Activated naive CD8-positive, alpha-beta T cell treated with anti-CD3 and anti-CD28 coated beads, Interleukin-2, amount 50 U/mL, for 16 hours (primary cell): Measurements from ENCODE around the gene BCR.

Experiments
- DNase-seq: peaks from one replicate; pipeline ENCODE4 v3.0.0-alpha.2; 2020; ENCODE audit warnings: low read depth, low spot score

BCR gene

DNA sequence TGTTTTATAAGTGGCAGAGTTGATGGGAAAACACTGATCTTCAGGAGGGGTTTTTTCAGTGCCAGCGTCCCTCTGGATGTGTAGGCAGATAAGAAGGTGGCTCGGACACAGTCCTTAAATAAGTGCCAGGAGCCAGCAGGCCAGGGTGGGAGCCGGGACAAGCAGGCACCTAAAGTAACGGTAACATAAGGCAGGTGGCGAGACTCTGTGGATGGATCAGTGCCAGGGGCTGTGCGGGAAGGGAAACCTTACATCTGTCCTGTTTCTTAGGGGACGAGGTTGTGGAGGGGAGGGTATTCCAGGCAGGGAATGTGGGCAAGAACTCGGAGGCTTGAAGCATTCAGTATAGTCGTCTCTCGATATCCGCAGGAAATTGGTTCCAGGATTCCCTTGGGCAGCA, 15.9 kb downstream of the BCR start:
- DNase-seq, result no peak

DNA sequence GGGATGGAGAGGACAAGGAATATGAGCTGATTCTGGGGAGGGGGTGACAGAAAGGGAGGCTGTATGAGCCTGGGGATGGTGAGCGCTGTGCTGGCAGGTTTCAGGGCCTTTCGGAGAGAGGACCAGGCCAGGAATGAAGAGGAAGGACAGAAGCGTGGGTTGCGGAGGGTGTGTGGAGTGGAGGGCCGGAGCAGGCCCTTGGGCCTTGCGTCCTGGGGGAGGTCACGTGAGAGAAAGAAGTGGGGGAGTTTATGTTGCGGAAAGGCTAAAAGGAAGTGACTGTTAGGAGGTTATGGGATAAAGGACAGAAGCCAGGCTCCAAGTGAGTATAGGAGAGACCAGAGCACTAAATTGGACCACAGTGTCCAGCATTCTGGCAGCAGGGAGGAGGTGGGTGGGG, 17.5 kb downstream of the BCR start:
- no peak for DNase-seq

DNA sequence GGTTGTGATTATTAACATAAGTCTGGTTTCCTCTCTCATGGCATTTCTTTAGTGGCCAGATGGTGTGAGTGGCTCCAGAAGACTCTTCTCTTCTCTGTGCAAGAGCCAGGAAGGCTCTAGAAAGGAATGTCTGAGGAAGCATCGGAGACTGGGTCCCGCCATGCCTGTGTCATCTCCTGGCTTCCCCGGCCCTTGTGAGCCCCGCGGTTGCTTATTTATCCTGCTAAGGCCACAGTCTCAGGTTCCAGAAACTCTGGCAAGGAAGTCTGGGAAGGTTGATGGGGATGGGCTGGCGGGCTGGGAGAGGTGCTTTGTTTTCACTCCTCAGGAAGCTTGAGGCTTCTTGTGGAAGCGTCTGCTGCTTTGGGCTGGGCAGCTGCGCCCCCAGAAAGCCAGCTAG, 18.9 kb downstream of the BCR start:
- no peak for DNase-seq

DNA sequence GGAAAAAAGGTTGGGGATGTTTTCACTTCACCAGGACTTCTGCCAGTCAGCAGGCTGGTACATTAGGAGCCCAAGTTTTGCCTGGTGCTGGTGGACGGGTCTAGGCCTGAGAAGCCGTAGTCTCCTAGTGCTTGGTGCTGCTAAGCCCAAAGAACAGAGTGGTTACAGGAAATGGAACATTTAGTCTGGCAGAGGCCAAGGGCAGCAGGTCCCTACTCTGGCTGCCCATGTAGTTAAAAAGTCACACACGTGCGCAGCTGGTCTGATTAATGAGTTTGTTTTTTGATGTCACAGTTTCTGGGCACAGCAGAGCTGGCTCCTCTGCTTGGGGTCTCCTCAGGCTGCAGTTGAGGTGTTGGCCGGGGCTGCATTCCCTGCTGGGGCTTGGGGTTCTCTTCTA, 20.6 kb downstream of the BCR start:
- DNase-seq, result no peak

DNA sequence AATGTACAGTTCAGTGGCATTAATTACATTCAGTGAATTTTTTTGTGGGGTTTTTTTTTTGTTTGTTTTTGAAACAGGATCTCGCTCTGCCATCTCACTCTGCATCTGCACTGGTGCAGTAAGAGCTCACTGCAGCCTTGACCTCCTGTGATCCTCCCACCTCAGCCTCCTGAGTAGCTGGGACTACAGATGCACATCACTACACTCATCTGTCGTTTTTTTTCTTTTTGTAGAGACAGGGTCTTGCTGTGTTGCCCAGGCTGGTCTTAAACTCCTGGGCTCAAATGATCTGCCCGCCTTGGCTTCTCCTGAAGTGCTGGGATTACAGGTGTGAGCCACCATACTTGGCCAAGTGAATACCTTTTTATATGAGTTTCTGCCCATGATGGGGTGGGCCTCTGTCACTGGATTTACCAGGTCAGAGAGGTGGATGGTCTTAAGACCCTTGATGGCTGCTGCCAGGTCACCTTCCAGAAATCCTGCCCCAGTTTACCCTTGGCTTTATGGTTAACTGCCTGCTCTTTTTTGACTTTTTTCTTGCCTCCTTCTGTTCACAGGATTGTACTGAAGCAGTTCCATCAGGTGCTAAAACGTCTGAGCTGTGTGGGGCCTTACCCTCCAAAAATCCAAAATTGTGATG, 22.6 kb downstream of the BCR start:
- no peak for DNase-seq

DNA sequence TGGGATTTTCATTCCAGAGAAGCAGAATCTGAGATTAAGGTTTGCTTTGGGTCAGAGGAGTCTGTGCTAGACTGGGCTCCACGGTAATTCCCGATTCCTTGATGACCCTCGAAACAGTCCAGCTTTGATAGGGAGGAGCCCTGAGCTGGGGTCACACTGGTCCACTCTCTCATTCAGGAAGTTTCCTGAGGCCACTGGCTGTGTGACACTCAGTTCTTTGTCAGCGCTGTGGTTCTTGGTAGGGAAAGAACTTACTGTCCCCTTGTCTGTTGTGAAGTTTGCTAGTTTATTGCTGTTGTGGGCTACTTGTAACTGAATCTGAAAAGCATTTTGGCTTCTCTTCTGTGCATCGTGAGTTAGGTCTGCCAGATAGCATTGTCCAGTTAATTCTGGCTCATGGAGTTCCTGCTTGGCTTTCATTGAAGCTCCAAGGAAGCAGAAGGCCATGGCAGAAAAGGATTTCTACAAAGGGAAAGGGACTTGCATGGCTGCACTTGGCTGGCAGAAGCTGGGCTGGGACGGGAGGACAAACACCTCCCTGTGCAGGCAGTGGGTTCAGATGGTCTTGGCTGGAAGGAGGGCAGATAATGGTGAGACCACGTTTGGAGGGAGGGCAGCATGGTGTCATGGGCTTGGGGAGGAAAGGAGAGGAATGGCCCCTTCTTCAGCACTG, 23.3 kb downstream of the BCR start:
- no peak for DNase-seq

DNA sequence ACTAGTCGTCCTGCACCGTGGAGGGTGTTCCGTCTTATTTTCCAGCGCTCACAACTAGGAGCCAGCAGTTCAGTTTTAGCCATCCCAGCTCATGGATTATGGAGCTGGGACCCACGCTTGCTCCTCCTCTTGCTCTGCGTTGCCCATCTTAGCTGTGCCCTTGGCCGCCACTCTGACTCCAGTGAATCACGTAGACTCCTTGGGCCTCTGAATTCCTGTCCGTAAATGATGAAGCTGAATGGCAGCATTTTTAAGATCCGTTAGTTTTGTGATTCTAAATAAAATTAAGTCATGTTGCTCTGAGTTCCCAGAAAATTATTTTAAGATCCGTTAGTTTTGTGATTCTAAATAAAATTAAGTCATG, 23.8 kb downstream of the BCR start:
- no peak for DNase-seq

DNA sequence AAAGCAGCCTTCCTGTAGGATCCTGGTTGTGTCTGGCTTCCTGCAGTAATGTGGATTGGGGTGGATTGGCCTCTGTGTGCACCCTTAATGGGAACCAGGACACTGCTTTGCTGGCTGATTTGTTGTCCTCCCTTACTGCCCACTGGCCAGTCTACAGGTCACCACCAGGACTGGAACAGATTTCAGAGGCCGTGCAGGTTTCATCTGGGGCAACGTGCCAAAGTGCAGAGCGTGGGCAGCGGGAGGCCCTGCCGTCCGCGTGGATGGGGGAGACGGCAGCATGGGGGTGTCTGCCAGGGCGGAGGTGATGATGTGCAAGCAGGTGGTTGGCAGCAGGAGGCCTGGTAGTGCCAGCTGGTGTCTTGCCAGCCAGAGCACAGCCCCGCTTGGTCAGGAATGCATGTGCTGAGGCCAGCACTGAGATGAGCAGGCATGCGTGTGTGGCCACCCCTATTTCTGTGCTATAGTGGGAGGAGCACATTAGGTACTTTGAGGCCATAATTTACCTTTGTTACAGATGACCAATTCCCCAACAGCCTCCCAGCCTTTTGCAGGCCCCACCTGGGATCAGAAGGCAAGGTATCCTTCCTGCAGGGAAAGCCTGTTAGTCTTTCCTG, 24.3 kb downstream of the BCR start:
- DNase-seq, result no peak

DNA sequence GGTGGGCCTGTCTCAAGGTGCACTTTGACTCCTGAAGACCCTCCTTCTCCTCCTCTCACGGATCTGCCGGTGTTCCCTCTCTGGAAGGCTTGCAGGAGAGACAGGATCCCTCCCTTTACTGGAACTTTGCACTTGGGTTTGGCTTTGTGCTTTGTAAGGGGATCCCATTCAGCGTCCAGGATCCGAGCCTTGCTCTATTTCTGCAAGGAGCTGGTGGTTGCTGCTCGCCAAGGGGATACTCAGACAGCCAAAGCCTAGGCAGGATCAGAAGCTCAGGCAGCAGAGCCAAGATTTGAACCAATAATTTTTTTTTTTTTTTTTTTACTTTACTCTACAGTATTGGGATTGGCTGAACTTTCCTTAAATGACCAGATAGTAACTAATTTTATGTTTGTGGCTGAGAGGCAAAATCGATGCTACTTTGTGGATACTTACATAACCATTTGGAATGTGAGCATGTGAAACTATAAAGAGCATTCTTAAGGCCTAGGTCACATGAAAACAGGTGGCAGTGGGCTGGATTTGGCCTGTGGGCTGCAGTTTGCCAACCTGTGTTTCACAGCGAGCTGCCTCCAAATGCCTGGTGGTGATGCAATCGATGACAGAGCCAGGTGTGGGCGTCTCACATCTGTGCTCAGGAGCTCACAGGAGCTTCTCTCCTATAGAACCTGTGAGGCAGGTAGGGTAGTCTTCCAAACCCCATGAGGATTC, 25.2 kb downstream of the BCR start:
- DNase-seq, result no peak

DNA sequence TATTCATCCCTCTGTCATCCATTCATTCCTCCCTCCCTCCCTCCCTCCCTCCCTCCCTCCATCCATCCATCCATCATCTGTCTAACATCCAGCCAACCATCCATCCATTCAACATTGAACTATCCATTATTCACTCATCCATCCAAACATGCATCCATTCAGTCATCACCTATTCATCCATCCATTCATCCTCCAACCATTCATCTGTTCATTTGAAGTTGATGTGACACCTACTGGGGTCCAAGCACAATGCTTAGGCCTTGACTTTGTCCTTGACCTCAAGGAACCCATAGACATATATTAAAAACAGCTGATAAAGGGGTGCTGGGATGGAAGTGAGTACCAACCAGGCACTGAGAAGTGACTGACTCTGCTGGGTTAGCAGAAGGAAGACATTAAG, 26.6 kb downstream of the BCR start:
- no peak for DNase-seq

DNA sequence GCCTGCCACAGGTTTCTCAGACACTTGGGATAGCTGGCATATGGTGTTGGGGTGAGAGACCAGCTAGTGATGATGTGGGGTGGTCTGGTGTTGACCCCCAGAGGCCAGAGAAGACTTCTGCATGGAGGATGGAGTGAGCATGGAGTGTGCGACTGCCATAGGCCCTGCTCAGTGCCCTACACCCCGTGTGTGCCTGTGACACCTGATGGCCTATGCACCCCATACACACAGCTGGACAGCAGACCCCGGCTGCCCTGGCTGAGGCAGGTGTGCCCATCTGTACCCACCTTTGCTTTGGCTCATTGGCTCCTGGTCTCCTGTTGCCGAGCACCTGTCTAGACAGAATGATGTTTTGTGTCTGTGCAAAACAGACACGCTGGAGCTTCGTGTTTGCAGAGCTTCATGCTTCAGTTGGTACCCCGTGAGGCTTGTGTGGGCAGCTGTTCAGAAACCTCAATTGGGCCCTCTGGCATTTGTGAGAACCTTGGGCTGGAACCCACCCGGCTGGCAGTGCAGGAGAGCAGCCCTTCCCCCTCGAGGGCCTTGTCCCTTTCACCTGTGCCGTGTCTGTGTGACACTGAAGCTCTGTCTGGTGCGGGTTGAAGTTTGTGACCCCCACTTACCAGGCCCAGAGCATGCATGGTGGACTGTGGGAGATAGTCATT, 27.6 kb downstream of the BCR start:
- no peak for DNase-seq

DNA sequence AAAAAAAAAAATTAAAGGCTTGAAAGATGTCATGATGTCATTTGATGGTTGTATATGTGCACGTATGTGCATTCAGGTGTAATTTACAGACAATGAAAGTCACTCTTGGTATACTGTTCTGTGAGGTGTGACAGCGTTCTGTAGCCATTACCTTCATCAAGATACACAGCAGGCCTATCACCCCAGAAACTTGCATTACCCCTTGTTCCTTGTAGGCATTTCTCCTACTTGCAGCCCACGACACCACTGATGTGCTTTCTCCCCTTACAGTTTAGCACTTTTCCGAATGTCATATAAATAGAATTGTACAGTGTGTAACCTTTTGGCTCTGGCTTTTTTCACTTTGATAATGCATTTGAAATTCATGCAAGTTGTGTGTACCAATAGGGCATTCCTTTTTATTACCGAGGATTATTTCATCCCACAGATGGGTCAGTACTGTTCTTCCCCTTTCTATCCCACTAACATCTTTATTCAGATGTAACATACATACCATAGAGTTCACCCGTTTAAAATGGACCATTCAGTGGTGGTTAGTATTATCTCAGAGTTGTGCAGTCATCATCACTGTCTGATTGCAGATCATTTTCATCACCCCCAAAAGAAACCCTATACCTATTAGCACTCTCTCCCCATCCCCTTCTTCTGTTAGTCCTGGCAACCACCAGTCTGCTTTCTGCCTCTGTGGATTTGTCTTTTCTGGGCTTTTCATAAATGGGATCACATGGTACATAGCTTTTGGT, 30.3 kb downstream of the BCR start:
- no peak for DNase-seq

DNA sequence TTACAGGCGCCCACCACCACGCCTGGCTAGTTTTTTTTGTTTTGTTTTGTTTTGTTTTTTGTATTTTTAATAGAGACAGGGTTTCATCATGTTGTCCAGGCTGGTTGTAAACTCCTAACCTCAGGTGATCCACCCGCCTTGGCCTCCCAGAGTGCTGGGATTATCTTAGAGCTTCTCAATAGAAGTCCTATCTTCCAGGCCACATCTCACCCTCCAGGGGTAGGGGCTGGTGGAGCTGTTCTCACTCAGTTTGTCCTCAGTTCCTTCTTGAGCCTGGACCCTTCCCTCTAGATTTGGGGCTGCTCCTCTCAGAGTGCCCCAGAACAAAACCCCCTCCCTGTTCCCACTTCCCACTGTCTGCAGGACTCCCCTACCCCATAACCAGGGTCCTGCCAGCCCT, 31.3 kb downstream of the BCR start:
- no peak for DNase-seq

DNA sequence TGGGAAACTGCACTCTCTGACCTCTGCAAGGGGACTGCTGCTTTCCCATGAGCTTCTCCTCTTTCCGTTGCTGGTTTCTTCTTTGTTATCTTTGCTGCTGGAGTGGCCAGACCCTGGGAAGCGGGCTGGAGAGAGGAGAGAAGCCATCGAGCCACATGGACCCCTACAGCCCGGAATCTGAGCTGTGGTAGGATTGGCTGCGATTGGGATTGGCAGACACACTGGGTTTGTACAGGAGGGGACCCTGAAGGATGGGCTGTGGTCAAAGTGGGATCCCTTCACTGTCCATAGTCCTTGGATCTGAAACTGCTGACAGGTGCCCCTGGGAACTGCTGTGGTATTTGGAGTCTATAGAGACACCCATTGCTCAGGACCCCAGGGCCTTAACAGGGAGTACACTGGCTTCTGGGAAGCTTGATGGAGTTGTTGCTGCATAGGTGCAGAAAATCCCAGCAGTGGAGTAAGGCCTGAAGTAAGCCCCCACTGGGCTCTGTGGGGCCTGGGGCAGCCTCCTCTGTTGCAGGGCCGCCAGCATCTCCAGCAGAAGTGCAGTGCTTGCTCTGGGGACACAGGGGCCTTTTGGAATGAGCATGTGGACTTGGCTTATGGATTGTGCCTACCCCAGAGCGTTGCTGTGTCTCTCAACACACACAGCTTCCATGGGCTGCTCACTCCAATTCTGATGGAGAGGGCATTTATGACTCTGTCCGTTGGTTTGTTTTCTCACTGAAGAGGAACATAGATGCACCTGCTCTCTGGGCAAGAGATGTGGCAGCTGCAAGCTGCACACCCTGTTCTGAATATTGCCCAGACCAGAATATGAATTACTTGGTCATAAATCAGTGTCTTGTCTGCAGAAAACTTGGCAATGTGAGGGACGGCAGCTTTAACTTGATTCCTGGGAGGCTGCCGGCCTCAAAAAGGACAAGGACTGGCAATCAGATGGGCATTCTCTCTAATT, 32.0 kb downstream of the BCR start:
- no peak for DNase-seq

DNA sequence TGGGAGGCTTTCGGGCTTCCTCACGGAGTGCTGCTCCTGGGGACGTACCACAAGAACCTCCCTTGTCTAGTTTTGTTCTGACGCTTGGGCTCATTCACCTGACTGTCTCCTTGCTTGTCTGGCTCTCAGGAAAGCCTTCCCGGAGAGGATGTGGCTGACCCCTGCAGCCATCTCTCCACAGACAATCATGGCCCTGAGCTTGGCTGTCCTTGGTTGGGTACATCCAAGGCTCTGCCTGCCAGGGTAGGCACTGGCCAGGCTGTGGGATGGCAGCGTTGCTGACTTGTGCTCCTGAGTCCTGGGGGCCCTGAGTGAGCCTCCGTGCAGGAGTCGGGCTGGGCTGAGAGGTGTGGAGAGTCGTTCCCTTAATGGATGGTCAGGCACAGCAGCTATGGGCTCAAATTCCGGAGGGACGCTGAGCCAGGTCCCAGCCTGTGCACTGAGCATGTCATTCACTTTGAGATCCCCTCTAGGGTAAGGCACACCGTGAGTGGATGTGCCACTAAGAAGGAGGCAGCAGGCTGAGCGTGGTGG, 32.8 kb downstream of the BCR start:
- no peak for DNase-seq

DNA sequence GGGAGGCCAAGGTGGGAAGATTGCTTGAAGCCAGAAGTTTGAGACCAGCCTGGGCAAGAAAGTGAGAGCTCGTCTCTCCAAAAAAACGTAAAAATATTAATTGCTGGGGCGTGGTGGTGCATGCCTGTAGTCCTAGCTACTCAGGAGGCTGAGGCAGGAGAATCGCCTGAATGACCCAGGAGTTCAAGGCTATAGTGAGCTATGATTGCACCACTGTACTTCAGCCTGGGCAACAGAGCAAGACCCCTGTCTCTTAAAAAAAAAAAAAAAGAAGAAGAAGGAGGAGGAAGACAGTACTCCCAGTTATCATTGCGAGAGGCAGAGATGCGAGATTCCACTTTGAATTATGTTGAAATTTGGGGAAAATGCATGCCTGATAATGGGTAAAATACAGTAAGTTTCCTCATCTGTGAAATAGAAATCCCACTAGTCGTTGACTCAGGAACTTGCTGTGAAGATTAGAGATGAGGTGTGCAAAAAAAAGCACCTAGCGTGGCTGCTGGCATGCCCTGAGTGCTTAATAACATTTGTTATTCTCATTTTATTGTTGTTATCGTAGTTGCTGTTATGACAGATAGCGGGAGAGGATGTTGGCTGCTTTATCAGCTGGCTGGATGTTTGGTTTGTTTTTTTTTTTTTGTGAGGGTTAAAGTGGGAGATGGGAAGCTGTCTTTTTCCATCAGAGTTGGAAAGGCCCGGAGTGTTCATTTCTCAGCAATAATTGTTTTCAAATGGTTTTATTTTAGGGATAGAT, 33.4 kb downstream of the BCR start:
- DNase-seq, result no peak

DNA sequence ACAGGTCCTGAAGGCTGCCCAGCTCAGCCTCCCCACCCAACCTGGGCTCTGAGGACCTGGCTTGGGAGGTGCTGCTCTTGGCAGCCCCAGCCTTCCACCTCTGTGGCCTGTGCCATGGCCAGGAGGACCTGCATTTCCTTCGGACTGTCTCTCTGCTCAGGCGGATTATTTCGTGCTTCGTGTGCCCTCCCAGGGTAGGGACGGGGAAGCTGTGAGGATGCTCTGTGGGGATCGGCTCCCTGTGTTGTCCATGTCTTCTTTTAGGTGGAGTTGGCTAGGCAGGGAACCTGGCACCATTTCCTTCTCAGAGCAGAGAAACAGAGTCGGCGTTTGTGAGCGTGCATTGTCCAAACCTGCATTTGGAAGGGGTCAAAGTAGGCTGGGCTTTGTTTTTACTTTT, 34.1 kb downstream of the BCR start:
- no peak for DNase-seq

DNA sequence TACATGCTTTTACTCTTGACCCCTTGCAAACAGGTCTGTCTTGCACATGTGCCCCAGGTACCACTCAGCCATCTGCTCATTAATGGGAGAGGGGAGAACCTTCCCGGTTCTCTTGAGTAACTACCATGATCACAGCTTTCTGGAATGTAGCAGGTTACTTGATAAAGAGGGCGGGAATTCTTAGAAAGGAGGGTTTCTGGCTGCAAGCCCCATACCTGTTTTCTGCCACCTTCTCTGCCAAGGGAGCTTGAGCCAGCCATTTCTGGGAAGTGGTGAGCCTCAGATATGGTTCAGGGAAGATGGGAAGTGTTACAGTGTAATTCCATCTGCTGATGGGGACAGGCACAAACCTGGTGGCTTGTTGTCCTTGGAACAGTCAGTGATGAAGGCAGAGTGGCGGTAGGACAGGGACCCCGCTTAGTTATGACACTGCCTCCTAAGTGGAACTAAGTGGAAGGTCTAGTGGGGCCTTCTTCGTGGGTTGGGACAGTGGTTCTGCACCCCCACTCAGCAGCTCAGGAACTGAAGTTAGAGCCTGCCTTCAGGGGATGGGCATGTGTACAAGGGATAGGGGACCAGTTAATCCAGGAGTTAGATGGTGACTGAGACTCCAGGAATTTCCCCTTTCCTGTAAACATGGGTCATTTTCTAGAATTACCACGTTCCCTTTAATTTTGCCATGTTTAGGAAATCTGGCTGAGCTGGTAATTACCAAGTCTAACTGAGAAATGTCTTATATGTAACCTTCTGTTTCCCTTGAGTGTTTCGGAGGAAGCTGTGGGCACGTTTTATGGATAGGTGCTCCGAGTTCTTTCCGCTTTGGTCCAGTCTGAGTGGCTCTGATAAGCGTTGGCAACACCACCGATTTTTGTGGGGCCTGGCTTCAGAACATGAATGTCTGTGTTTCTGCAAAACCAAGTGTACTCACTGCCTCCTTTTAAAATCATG, 35.3 kb downstream of the BCR start:
- DNase-seq, result no peak
